ENCODE measurements around the gene PAQR6. TPM values are rescaled to one million over a fixed set of nuclear protein-coding genes. Genes with fewer than 3 reads are reported as not detected.

PAQR6 gene
- total and polyA plus RNA-seq, 2 experiments from 2014 or later = 4.5 to 12.0 TPM

DNA sequence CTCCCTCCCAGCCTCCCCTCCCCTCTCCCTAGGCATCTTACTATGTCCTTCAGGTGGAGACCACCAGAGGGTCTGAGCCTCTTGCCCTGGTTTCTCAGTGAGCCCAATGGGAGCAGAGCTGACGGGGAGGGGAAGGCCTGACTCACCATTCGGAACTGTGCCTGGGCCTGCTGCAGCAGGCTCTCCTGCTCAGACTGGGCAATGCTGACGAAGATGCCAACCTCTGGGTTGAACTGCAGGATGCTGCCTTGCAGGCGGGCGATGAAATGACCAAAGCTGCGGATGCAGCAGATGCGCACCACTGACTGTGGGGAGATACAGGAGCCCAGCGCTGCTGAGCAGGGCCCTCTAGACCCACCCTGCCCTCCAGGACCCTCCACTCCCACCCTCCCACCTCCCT lies 11.0 kb upstream of the PAQR6 start:
- peaks cover 3% of the 10 kb centered on the region for H3K36me3 ChIP-seq (replicated peaks; ENCODE audit: insufficient read depth, low read depth)

DNA sequence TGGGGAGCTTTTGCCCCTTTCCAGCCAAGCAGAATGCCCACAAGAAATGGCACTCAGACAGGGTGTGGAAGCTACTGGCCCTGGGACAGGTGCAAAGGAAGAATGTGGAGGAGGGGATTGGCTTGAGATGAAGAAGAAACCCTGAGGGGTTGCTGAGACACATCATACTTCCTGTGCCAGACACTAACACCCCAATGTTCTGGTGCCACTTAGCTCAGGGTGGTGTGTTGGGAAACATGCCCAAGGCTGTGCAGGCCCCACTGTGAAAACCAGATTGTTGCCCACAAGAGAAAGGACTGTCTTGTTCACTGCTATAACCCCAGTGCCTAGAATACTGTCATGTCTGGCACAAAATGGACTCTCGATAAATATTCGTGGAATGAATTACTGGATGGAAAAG lies 9.9 kb upstream of the PAQR6 start:
- Histone ChIP-seq H2AFZ (no peak overlapping the region), H3K36me3 (replicated peaks; ENCODE audit: insufficient read depth, low read depth) (peaks cover 3% of the 10 kb centered on the region), H3K4me3 (no peak overlapping the region), H3K9me2 (replicated peaks; ENCODE audit: insufficient read depth) (no peaks in the 10 kb centered on the region), H3K27me3 (no peaks in the 10 kb centered on the region), H3K27ac (no peak overlapping the region), H4K20me1 (ENCODE audit: insufficient read depth, poor library complexity, severe bottlenecking) (no peaks in the 10 kb centered on the region), H3K9me3 (ENCODE audit: low read depth) (no peaks in the 10 kb centered on the region), H3K4me1 (ENCODE audit: insufficient read depth) (no peaks in the 10 kb centered on the region), H3K4me2 (no peak overlapping the region), H3K79me2 (no peaks in the 10 kb centered on the region)
- TF ChIP-seq EZH2 (IDR thresholded peaks at IDR 0.05; ENCODE audit: borderline replicate concordance) (no peak), EZH2phosphoT487 (IDR thresholded peaks at IDR 0.05; ENCODE audit: low read depth, severe bottlenecking, unreplicated experiment) (no peak), CTCF (IDR thresholded peaks at IDR 0.05; ENCODE audit: poor library complexity) (no peak)
- 94% methylated on average over 2 of the region's 2 CpGs for WGBS (ENCODE audit: low lambda C conversion rate, missing lambda C conversion rate)
- DNase-seq (ENCODE audit: low spot score) = no peak

More for the DNA sequence above, 11.0 kb upstream of the PAQR6 start:
- DNase-seq (ENCODE audit: low spot score) = no peak
- 100% methylated on average over 8 of the region's 8 CpGs for whole genome bisulfite sequencing (ENCODE audit: low lambda C conversion rate, missing lambda C conversion rate)
- no peak overlapping the region for H2AFZ ChIP-seq
- H3K4me1 ChIP-seq (ENCODE audit: insufficient read depth) = no peaks in the 10 kb centered on the region
- no peaks in the 10 kb centered on the region for H4K20me1 ChIP-seq (ENCODE audit: insufficient read depth, poor library complexity, severe bottlenecking)
- H3K27ac ChIP-seq = no peak overlapping the region
- TF ChIP-seq EZH2 (IDR thresholded peaks at IDR 0.05; ENCODE audit: borderline replicate concordance) = no peak
- no peak for TF ChIP-seq CTCF (IDR thresholded peaks at IDR 0.05; ENCODE audit: poor library complexity)
- no peak for TF ChIP-seq EZH2phosphoT487 (IDR thresholded peaks at IDR 0.05; ENCODE audit: low read depth, severe bottlenecking, unreplicated experiment)
- no peak overlapping the region for H3K4me2 ChIP-seq
- H3K9me2 ChIP-seq (replicated peaks; ENCODE audit: insufficient read depth) = no peaks in the 10 kb centered on the region
- no peaks in the 10 kb centered on the region for H3K27me3 ChIP-seq
- no peaks in the 10 kb centered on the region for H3K9me3 ChIP-seq (ENCODE audit: low read depth)
- no peaks in the 10 kb centered on the region for H3K79me2 ChIP-seq
- H3K4me3 ChIP-seq = no peak overlapping the region

GRCh38 chr1:156253634-156254033 lies 5.8 kb upstream of the PAQR6 start:
- H3K36me3 ChIP-seq (replicated peaks; ENCODE audit: insufficient read depth, low read depth) = peaks cover 3% of the 10 kb centered on the region
- H3K4me3 ChIP-seq = no peak overlapping the region
- H3K27ac ChIP-seq = no peak overlapping the region
- 98% methylated on average over 3 of the region's 3 CpGs for WGBS (ENCODE audit: low lambda C conversion rate, missing lambda C conversion rate)
- H3K9me2 ChIP-seq (replicated peaks; ENCODE audit: insufficient read depth) = no peaks in the 10 kb centered on the region
- TF ChIP-seq EZH2phosphoT487 (IDR thresholded peaks at IDR 0.05; ENCODE audit: low read depth, severe bottlenecking, unreplicated experiment) (no peak), CTCF (IDR thresholded peaks at IDR 0.05; ENCODE audit: poor library complexity) (no peak), EZH2 (IDR thresholded peaks at IDR 0.05; ENCODE audit: borderline replicate concordance) (no peak)
- H4K20me1 ChIP-seq (ENCODE audit: insufficient read depth, poor library complexity, severe bottlenecking) = no peaks in the 10 kb centered on the region
- no peak overlapping the region for H2AFZ ChIP-seq
- H3K9me3 ChIP-seq (ENCODE audit: low read depth) = no peaks in the 10 kb centered on the region
- H3K27me3 ChIP-seq = no peaks in the 10 kb centered on the region
- H3K4me2 ChIP-seq = no peak overlapping the region
- no peaks in the 10 kb centered on the region for H3K4me1 ChIP-seq (ENCODE audit: insufficient read depth)
- DNase-seq (ENCODE audit: low spot score) = no peak
- H3K79me2 ChIP-seq = no peaks in the 10 kb centered on the region

DNA sequence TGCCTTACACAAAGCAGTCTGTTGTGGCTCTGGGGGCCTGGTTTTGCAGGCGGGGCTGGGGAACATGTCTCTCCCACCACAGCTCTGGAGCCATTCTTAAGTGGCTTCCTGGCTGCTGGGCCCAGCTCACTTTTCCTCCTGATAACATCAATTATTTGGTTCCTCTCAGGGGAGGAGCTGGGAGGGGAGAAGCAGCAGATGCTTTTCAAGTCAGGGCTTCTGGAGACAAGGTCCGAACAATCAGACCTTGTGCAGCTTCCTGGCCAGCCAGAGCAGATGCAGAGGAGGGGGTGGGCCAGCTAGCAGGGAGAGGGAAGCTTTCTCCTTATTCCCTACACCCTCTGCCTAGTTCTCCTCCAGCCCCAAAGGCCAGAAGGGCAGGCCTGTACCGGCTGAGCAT lies 3.7 kb upstream of the PAQR6 start:
- Histone ChIP-seq H3K4me2 (no peak overlapping the region), H3K4me3 (no peak overlapping the region), H3K36me3 (replicated peaks; ENCODE audit: insufficient read depth, low read depth) (no peaks in the 10 kb centered on the region), H2AFZ (no peak overlapping the region), H3K9me3 (ENCODE audit: low read depth) (no peaks in the 10 kb centered on the region), H4K20me1 (ENCODE audit: insufficient read depth, poor library complexity, severe bottlenecking) (no peaks in the 10 kb centered on the region), H3K9me2 (replicated peaks; ENCODE audit: insufficient read depth) (no peaks in the 10 kb centered on the region), H3K79me2 (no peaks in the 10 kb centered on the region), H3K27ac (no peak overlapping the region), H3K27me3 (no peaks in the 10 kb centered on the region), H3K4me1 (ENCODE audit: insufficient read depth) (no peaks in the 10 kb centered on the region)
- 50% methylated on average over 3 of the region's 3 CpGs for WGBS (ENCODE audit: low lambda C conversion rate, missing lambda C conversion rate)
- no peak for DNase-seq (ENCODE audit: low spot score)
- TF ChIP-seq CTCF (IDR thresholded peaks at IDR 0.05; ENCODE audit: poor library complexity) = no peak
- TF ChIP-seq EZH2 (IDR thresholded peaks at IDR 0.05; ENCODE audit: borderline replicate concordance) = no peak
